Measurements from ENCODE around the gene C2CD4A. TPM values are rescaled to one million over a fixed set of nuclear protein-coding genes. Genes with fewer than 3 reads are reported as not detected.

Gene C2CD4A
- total RNA-seq, 4 donors from 2014 or later, result 0.33 TPM; not detected in 3

DNA sequence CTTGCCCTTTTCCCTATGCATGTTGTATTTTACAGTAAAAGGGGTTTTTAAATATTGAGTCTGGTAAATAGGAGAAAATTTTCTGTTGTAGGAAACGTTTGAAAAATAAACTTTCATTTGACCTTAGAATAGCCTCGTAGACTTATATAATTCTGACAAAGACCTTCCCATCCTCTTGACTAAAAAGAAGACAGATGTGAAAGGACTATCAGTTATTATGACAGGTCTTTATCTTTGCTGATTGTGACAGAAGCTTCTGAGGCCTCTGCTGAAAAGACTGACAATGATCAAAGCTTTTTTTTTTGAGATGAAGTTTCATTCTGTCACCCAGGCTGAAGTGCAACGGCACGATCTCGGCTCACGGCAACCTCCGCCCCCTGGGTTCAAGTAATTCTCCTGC is 24.2 kb downstream of the C2CD4A start:
- Histone ChIP-seq H3K4me3 (no peak overlapping the region), H3K36me3 (no peaks in the 10 kb centered on the region), H3K27ac (replicated peaks in 1 of 4) (no peak overlapping the region), H3K4me1 (peaks cover 0 to 13% (median 6%) of the 10 kb centered on the region in 4 donors), H3K9me3 (no peaks in the 10 kb centered on the region), H3K27me3 (no peaks in the 10 kb centered on the region)
- DNase-seq (ENCODE audit: extremely low spot score), result no peak
- WGBS, result 84% methylated on average over 7 of the region's 7 CpGs
- intact Hi-C loops (cut with DNase I), result no loop called here
- TF ChIP-seq, protein P1, sequence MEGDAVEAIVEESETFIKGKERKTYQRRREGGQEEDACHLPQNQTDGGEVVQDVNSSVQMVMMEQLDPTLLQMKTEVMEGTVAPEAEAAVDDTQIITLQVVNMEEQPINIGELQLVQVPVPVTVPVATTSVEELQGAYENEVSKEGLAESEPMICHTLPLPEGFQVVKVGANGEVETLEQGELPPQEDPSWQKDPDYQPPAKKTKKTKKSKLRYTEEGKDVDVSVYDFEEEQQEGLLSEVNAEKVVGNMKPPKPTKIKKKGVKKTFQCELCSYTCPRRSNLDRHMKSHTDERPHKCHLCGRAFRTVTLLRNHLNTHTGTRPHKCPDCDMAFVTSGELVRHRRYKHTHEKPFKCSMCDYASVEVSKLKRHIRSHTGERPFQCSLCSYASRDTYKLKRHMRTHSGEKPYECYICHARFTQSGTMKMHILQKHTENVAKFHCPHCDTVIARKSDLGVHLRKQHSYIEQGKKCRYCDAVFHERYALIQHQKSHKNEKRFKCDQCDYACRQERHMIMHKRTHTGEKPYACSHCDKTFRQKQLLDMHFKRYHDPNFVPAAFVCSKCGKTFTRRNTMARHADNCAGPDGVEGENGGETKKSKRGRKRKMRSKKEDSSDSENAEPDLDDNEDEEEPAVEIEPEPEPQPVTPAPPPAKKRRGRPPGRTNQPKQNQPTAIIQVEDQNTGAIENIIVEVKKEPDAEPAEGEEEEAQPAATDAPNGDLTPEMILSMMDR (IDR thresholded peaks at IDR 0.05), result no peak
- TF ChIP-seq POLR2AphosphoS5 (IDR thresholded peaks at IDR 0.05), result no peak
- no peak for TF ChIP-seq EP300 (IDR thresholded peaks at IDR 0.05)
- no peak for TF ChIP-seq POLR2A (IDR thresholded peaks at IDR 0.05; ENCODE audit: low read depth)

DNA sequence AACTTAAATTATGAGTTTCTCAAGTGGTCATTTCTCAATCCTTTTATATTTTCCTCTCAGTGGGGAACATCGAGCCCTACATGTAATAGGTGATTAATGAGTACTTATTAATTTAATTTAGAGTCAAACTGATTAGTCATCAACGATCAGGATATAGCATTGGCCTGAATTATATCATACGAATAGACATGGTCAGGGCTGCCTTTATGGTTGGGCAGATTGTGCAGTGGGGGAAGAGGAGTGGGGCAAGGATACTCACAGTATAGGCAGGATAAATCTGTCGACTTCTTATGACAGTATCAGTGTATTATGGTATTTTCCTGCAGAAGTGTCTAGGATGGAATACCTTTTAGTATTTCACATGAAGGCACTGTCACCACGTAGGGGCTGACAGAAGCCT is 27.0 kb downstream of the C2CD4A start:
- intact Hi-C loops (cut with DNase I), result no loop called here
- no peak overlapping the region for H3K4me3 ChIP-seq
- TF ChIP-seq POLR2AphosphoS5 (IDR thresholded peaks at IDR 0.05) (no peak), EP300 (IDR thresholded peaks at IDR 0.05) (no peak), POLR2A (IDR thresholded peaks at IDR 0.05; ENCODE audit: low read depth) (no peak)
- TF ChIP-seq, protein P1 (IDR thresholded peaks at IDR 0.05), result no peak
- no peaks in the 10 kb centered on the region for H3K9me3 ChIP-seq
- H3K27ac ChIP-seq (replicated peaks in 1 of 4), result no peak overlapping the region
- WGBS, result 90% methylated on average over 5 of the region's 5 CpGs
- peak; percentile 42 for DNase-seq (ENCODE audit: extremely low spot score)
- no peaks in the 10 kb centered on the region for H3K27me3 ChIP-seq
- no peaks in the 10 kb centered on the region for H3K36me3 ChIP-seq
- no peaks in the 10 kb centered on the region for H3K4me1 ChIP-seq

DNA sequence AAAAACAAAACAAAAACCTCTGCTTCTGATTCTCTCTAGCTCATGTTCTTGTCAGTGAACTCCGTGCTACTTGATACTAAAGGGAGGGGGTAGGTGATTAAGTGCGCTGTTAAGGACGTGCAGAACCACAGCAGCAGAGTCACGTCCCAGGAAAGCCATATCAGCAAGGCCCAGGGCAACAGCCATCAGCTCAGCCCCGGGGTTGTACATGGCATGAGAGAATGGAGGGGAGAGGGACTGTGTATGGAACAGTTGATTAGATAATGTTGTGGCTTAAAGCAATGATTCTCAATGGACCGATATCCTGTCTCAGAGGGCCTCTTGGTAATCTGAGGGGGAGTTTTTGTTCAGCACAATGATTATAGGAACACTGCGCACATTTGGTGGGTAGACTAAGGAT is 27.6 kb downstream of the C2CD4A start:
- Histone ChIP-seq H3K4me1 (peaks cover 0 to 3% (median 0%) of the 10 kb centered on the region in 4 donors), H3K4me3 (no peak overlapping the region), H3K27me3 (no peaks in the 10 kb centered on the region), H3K36me3 (no peaks in the 10 kb centered on the region), H3K27ac (replicated peaks in 1 of 4) (no peak overlapping the region), H3K9me3 (no peaks in the 10 kb centered on the region)
- DNase-seq (ENCODE audit: extremely low spot score), result peak; percentile 81
- 75% methylated on average over 7 of the region's 7 CpGs for whole genome bisulfite sequencing
- TF ChIP-seq EP300 (IDR thresholded peaks at IDR 0.05) (no peak), POLR2AphosphoS5 (IDR thresholded peaks at IDR 0.05) (no peak), POLR2A (IDR thresholded peaks at IDR 0.05; ENCODE audit: low read depth) (no peak)
- TF ChIP-seq, protein P1 (IDR thresholded peaks at IDR 0.05), result no peak
- intact Hi-C loops (cut with DNase I), result no loop called here

DNA sequence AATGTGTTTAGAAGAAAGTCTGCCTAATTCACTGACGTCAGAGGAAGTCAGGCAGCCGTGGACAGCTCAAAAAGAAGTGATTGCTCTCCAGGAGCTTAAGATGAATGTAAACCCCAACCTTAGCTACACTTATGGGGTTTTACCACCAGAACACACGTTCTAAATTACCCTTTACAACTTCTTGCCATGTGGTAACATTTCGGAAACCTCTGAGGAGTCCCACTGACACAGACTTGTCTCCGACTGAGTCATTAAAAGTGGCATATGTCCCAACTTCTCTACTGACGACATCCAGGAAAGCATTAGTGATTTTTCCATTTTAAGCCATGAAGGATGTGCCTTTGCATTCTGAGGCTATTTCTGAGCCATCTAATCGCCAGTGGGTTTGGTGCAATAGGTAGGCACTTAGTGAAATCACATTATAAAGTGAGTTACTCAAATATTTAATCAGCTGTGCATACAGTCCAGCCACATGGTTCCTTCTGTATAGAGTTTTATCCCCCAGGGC is 32.4 kb downstream of the C2CD4A start:
- intact Hi-C loops (cut with DNase I), result no loop called here
- Histone ChIP-seq H3K4me1 (peaks cover 0 to 4% (median 0%) of the 10 kb centered on the region in 4 donors), H3K9me3 (no peaks in the 10 kb centered on the region), H3K27ac (replicated peaks in 1 of 4) (no peak overlapping the region), H3K27me3 (no peaks in the 10 kb centered on the region), H3K4me3 (no peak overlapping the region), H3K36me3 (no peaks in the 10 kb centered on the region)
- TF ChIP-seq POLR2A (IDR thresholded peaks at IDR 0.05; ENCODE audit: low read depth), result no peak
- WGBS, result 36% methylated on average over 7 of the region's 7 CpGs
- DNase-seq (ENCODE audit: extremely low spot score), result peak; percentile 34

DNA sequence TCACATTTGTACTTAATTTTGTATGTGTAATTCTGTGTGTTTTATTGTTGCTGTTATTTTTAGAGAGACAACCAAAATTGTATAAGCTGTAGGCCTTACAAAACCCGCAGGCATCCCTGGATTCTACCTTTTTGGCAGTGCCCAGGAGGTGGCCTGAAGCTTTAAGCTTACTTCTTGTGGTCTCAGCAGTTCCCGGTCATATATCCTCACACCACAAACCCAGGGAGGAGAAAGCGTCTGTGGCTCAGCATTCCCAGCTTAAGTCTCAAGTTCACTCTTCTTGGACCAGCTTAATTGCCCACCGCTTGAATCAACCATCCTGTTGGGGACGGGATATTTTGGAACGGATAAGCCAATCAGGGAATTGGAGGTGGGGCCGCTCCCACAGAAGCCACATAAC is 36.7 kb downstream of the C2CD4A start:
- WGBS, result 97% methylated on average over 7 of the region's 7 CpGs
- intact Hi-C loops (cut with DNase I), result no loop called here
- H3K27ac ChIP-seq (replicated peaks in 1 of 4), result no peak overlapping the region

More for the DNA sequence above, 36.7 kb downstream of the C2CD4A start:
- no peak for TF ChIP-seq EP300 (IDR thresholded peaks at IDR 0.05)
- no peak for TF ChIP-seq POLR2AphosphoS5 (IDR thresholded peaks at IDR 0.05)
- TF ChIP-seq, protein P1 (IDR thresholded peaks at IDR 0.05), result no peak
- no peak for TF ChIP-seq POLR2A (IDR thresholded peaks at IDR 0.05; ENCODE audit: low read depth)
- Histone ChIP-seq H3K9me3 (no peaks in the 10 kb centered on the region), H3K36me3 (no peaks in the 10 kb centered on the region), H3K27me3 (no peaks in the 10 kb centered on the region), H3K4me3 (no peak overlapping the region), H3K4me1 (peaks cover 0 to 4% (median 0%) of the 10 kb centered on the region in 4 donors)
- DNase-seq (ENCODE audit: extremely low spot score), result peak; percentile 87
